ENCODE measurements around the gene NEMF.

- TF ChIP-seq, protein P1, sequence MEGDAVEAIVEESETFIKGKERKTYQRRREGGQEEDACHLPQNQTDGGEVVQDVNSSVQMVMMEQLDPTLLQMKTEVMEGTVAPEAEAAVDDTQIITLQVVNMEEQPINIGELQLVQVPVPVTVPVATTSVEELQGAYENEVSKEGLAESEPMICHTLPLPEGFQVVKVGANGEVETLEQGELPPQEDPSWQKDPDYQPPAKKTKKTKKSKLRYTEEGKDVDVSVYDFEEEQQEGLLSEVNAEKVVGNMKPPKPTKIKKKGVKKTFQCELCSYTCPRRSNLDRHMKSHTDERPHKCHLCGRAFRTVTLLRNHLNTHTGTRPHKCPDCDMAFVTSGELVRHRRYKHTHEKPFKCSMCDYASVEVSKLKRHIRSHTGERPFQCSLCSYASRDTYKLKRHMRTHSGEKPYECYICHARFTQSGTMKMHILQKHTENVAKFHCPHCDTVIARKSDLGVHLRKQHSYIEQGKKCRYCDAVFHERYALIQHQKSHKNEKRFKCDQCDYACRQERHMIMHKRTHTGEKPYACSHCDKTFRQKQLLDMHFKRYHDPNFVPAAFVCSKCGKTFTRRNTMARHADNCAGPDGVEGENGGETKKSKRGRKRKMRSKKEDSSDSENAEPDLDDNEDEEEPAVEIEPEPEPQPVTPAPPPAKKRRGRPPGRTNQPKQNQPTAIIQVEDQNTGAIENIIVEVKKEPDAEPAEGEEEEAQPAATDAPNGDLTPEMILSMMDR (IDR thresholded peaks at IDR 0.05), result no peak
- TF ChIP-seq EZH2 (IDR thresholded peaks at IDR 0.05) (no peak), EZH2phosphoT487 (IDR thresholded peaks at IDR 0.05) (no peak)
Observed at GRCh38 chr14:49796025-49796424, 56.6 kb downstream of the NEMF start.
